Stimulated activated CD8-positive, alpha-beta memory T cell treated with anti-CD3 and anti-CD28 coated beads, Interleukin-15, amount 100 ng/mL, for 24 hours (primary cell): ENCODE data around the gene RRP1.

Experiments used
- DNase-seq: peaks from one replicate; pipeline ENCODE4 v3.0.0-alpha.2; 2020; ENCODE audit warnings: low read depth

RRP1 gene, protein sequence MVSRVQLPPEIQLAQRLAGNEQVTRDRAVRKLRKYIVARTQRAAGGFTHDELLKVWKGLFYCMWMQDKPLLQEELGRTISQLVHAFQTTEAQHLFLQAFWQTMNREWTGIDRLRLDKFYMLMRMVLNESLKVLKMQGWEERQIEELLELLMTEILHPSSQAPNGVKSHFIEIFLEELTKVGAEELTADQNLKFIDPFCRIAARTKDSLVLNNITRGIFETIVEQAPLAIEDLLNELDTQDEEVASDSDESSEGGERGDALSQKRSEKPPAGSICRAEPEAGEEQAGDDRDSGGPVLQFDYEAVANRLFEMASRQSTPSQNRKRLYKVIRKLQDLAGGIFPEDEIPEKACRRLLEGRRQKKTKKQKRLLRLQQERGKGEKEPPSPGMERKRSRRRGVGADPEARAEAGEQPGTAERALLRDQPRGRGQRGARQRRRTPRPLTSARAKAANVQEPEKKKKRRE

DNA sequence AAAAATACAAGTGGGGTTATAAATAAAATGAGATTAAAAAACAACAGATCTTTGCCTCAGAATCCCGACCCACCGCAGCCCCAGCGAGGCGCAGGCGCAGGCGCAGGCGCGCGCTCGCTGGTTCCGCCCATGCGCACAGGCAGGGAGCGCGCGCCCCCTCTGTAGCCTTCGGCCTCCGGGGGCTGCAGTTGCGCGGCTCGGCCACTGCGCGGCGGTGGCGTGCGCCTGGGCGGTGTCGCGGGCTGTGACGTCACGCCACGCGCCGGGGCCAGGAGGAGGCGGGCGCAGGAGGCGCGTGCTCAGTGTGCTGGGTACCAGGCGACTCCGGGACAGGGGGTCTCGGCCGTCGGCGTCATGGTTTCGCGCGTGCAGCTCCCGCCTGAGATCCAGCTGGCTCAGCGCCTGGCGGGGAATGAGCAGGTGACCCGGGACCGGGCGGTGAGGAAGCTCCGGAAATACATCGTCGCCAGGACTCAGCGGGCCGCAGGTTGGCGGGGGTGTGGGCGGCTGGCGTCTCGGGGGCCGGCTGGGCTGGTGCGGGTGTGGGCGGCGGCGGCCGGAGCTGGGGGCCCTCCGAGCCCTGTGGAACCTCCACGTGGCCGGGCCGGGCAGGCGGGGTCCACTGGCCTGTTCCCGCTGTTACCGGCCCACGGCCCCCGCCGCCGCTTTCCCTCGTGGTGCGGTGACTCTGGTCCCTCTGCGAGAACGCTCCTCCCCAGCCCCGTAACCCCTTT, at the start of gene RRP1:
Gene RRP1 (plus strand): TSS at position 302 of the 734 bp plus-strand sequence. CDS start 53 bp downstream, at position 355.
- peak; percentile 95 for DNase-seq

DNA sequence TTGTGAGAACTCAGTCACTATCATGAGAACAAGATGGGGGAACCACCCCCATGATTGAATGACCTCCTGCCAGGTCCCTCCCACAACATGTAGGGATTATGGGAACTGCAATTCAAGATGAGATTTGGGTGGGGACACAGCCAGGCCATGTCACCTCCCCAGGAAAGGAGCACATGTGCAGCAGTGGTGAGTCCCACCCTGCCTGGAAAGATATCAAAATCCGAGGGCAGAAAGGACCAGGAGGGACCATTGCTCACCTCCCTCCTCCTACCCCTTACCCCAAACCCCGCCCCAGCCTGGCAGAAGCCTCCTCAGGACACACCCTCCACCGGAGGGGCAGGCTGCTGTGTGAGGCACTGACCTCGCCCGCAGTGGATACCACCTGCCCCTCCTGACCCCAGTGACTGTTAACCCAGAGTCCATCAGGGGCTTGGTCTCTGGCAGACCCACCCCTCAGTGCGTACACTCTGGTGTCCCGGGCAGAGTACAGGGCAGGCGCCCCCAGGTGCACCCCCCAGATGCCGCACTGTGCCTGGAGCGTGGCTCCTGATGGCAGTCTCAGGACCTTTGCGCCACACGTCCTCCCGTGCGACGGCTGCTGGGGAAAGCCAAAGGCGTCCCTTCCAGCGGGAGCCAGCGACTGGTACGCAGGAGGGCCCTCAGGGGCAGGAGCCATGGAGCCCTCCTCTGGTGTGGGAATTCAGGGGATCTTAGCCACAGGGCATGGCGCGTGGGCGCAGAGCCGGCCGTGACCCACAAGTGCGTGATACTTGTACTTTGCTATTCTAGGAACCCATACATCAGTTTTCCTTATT, 49.5 kb upstream of the RRP1 start:
- no peak for DNase-seq

DNA sequence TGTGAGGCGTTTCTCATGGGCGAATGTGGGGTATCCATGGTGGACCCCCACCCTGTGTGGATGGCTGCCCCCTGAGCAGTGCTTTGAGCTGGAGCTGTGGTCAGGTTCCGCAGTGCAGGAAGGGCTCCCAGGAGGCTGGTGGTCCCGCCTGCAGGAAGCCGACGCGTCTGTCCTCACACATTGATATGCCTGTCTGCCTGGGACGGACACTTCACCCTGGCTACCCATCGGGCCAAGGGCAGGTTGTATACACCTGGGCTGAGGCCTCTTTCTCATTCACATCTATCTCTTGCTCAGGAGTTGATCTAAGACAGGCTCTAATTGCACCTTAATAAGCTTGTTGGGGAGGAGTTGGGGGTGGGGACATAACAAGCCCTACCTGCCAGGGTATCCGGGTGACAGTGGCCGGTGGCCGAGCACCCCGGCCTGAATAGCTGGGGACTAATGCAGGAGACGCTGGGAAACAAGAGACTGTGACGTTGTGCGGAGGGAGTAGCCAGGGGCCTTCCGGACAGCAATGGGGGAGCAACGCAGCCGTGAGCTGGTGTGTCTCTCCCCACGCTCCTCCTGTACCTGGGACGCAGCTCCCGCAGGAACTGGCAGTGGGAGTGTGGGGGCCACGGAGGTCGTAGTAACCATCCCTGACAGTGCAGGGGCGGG, 48.8 kb upstream of the RRP1 start:
- DNase-seq = no peak

DNA sequence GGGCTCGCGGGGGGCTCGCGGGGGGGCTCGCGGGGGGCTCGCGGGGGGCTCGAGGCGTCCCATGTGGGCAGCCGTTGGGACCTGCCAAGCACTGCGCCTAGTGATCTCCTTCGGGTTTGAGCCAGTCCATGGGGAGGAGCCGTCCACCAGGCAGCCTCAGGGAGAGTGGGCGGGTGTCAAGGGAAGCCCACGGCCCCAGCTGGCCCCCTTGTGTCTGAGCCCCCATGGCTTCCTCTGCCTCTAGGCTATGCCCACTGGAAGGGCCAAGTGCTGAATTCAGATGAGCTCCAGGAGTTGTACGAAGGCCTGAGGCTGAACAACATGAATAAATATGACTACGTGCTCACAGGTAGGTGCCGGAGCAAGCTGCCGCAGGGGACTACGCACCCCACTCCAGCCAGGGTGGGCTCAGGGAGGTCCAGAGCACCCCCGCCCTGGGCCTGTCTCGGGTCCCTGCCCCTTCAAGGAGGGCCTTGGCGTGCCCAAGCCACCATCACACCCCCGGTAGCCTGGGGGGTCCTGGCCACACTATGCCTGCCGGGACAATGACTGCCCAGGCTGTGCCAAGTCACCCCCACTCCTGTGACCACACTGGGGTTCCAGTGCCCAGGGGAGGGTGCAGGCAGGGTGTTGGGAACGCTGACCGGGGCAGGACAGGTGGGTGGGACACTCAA, 47.8 kb upstream of the RRP1 start:
- no peak for DNase-seq

DNA sequence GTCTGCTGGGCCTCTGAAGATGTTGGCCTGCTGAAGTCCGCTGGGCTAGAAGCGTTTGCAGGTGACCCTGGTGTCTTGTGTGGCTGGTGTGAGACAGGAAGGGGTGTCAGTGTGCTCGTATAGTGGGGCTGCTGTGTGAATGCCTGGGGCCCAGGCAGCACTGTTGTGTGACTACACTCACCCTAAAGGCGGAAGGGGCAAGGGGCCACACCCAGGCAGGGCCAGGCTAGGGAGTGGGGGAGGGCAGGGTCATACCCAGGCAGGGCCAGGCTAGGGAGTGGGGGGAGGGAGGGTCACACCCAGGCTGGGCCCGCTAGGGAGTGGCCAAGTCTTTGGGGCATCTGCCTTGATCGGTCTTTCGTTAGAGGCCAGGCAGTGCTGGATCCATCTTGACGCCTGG, 45.4 kb upstream of the RRP1 start:
- DNase-seq = no peak

DNA sequence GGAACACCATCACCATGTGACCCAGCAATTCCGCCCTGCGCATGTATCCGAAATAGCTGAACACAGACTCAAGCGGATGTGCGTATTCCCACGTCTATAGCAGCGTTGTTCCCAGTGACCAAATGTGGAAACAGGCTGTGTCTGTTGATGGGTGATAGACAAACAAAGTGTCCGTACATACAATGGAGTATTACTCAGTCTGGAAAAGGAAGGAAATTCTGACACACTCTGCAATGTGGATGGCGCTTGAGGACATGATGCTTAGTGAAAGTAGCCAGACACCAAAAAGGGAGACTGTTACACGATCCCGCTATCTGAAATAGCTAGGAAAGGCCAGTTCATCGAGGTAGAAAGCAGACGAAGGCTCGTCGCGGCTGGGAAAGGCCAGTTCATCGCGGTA, 44.7 kb upstream of the RRP1 start:
- DNase-seq = no peak

DNA sequence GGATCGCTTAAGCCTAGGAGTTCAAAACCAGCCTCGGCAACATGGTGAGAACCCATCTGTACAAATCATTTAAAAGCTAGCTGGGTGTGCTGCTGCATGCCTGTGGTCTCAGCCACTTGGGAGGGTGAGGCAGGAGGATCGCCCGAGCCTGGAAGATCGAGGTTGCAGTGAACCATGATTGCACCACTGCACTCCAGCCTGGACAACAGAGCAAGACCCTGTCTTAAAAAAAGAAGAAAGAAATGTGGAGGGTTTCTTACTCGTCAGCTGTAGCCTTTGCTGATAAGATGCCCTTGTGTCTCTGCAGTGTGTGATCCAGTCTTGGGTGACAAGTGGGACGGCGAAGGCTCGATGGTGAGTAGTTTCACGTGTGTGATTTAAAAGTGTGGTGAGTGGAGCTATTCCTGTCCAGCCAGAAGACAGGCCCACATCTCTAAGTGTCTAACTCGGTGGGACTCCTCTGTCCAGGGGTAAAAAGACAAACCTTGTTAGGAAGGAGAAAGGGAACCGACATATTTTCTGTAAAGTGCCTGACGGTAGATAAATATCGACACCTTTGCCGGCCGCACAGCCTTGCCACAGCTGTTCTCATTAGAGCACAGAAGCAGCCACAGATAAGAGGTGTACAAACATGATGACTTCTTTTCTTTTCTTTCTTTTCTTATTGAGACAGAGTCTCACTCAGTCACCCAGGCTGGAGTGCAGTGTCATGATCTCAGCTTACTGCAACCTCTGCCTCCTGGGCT, 43.4 kb upstream of the RRP1 start:
- no peak for DNase-seq

DNA sequence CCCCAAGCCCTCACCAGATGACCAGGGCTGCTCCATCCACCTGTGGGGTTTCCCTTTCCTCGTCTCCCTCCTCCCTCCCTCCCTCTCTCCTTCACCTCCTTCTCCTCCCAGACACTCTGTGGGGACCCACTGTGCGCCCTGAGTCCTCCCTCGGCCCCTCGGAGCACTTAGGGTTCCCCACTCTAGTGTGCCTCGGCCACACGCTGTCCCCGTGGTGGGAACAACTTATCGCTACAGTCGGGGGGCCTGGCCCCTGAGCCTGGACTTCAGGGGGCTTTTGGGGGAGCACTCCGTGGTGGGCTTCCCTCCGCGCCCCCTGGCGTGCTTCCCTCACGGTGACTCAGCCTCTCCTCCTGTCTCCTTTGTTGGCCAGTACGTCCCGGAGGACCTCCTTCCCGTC, 40.8 kb upstream of the RRP1 start:
- no peak for DNase-seq

DNA sequence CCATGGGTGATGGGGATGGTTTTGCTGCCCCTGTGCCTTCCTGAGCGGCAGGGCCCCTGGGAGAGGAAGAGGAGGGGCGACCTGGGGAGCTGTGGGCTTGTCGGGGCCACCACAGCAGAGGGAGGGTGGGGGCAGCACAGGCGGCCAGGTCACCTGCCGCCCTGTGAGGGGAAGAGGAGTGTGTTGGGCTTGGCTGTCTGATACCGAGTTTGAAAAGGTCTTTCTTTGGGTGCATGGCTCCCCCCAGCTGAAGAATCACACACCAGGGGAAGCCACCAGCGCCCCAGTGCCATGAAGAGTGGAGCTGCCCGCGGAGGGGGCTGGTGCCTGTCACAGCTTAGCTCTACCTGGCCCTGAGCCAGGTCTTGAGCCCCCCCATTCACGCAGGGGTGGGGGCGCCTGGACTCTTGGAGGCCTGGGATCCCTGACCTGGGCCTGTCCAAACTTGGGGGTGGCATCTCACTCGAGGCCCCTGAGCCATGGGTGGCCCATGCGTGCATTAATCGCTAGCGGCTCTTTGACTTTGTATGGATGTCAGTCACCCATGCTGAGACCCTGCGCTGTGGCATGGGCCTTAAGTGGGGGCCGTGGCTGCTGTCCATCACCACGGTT, 39.6 kb upstream of the RRP1 start:
- no peak for DNase-seq

DNA sequence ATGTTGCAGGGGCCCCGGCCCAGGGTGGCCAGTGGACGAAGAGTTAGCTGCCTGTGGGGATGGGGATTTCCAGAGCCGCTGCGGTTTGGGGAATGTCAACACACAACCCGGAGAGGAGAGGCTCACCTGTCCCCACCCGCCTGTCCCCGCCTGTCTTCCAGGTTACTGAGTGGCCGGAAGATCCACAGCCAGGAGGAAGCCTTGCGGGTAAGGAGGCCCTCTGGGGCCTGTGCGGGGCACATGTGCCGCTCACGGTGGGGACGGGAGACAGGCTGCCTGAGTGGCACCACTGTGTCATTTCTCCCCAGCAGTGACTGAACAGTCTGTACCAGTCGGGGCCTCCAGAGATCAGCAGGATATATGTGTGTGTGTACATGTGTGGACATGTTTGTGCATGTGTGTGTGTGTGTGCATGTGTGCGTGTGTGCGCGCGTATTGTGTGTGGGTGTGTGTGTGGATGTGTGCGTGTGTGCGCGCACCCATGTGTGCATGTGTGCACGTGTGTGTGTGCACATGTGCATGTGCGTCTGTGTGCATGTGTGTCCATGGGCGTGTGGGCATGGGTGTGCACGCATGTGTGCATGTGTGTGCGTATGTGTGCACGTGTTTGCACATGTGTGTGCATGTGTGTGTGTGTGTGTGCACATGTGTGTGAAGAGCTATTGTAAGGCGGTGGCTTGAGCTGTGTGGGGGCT, 38.9 kb upstream of the RRP1 start:
- DNase-seq = no peak

DNA sequence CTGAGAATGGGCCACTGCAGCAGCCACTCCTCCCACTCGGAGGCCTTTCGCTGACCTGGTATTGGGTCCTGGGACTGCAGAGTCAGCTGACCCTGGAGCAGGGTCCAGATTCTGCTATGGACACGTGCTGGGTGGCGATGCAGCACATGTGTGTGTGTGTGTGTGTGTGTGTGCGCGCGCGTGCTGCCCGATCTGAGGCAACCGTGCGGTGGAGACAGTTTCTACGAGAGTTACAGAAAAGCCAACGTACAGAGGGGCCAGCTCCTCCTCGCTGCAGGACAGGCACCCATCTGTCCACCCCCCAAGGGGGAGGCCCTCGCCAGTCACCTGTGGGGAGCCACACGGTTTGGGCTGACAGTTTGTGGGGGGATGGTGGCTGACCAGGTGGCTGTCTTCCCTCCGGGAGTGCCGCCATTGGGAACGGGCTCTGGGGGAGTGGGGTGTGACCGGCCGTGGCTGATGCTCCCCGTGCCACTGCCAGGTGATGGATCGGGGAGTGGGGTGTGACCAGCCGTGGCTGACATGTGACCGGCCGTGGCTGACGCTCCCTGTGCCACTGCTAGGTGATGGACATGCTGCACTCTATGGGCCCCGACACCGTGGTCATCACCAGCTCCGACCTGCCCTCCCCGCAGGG, 37.3 kb upstream of the RRP1 start:
- DNase-seq = no peak

DNA sequence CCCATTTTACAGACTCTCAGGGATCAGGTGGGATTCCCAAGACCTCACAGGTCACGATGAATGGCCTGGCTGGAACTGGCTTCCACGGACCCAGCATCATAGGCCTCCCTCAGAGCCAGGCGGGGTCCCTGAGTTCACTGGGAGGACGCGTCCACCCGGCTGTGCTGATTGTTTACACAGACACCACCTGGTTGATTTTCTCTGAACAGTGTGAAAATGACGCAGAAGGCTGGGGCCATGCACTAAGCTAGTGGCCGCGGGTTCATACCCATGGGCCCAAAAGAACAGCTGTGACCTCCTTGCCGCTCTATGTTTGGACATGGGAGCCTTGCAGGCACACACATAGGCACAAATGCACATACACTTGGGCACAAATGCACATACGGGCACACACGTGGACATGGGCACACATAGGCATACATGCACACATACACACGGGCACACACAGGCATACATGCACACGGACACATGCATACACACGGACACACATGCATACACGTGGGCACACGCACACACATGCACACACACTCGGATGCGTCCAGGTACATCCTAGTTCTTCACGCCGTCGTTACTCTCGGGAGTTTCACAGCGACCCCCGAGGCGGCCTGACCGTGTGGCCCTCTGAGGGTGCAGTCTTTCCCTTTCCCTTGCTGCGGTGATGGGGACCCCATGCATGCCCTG, 36.5 kb upstream of the RRP1 start:
- DNase-seq = no peak

DNA sequence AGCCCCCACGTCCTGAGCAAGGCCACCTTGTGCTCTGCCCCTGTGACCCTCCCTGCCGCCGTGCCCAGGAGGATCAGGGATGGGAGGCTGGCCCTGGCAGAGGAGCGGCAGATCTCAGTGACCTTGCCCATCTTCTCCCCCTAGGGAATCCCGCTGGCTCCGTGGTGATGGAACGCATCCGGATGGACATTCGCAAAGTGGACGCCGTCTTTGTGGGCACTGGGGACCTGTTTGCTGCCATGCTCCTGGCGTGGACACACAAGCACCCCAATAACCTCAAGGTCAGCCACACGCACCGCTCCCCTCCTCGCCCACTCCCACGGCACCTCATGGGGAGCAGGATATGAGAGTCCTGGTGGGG, 36.0 kb upstream of the RRP1 start:
- no peak for DNase-seq

DNA sequence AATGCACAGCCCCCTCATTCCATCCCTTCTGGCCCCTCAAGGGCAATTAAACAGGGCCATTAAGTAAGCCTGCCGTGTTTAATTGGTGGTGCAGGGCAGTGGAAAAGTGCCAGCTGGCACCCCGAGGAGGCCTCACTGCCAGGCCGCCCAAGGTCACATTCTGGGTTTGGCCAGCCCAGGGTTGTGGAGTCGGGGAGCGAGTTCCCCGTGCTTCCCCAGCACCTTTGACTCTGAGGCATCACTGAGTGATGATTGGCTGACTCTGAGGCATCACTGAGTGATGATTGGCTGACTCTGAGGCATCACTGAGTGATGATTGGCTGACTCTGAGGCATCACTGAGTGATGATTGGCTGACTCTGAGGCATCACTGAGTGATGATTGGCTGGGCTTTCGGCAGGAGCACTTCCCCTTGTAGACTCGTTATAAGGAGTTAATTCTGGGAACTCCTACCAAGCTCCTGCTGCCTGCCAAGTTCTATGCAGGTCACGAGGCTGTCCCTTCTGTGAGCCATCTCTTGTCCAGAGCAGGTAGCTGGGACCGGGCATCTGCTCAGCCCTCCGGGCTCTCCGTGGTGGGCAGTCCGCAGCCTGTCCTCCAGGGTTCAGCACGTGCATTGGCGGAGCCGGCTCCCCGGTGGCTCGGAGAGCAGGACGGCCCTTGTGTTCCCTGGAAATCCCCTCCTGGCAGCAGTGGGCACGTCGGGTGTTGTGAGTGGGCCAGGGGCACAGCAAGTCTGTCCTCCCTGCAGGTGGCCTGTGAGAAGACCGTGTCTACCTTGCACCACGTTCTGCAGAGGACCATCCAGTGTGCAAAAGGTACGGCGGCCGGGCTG, 34.2 kb upstream of the RRP1 start:
- no peak for DNase-seq

DNA sequence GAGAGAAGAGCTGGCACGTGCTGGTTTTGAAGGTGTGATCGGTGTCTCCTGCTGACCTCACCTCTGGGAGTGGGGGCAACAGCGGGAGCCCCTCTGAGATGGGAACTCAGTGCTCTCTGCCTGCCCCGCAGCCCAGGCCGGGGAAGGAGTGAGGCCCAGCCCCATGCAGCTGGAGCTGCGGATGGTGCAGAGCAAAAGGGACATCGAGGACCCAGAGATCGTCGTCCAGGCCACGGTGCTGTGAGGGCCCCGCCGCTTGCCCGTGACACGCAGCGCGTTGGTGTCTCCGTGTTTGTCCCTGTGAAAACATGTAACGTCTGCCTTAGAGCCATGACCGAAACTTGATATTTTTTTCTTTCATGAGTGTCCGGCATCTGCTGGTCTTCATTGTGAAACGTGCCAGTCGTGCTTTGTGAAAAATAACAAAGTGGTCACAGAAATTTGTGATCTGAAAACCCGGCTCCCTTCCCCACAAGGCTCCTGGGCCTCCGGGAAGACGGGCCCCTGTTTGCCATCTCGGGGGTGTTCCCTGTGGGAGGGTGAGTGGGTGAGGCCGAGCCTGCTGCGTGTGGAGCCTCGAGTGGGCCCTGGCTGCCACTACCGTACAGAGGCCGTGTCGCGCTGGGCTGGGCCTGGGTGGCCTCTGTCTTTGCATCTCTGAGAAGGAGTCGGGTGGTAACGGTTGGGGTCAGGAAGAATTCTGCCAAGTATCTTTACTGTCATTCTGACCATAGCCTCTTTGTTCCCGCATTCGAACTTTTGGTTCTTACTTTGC, 33.4 kb upstream of the RRP1 start:
- DNase-seq = no peak

DNA sequence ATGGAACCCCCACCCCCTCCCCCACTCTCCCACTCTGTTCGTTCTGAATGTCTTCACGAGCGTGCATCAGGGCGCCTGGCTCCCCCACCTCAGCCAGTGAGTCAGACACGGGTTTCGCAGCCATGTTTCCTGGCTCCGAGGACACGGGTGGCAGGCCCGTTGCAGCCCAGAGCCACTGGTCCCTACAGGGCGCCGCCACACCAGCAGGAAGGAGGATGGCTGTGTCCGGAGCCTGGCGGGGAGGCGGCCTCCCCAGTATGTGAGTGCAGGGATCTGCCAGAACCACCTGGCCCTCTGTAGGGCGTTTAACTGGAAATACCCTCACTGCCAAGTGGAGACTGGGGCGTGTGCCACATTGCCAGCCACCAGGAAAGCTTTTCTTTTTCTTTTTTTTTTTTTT, 31.8 kb upstream of the RRP1 start:
- no peak for DNase-seq

DNA sequence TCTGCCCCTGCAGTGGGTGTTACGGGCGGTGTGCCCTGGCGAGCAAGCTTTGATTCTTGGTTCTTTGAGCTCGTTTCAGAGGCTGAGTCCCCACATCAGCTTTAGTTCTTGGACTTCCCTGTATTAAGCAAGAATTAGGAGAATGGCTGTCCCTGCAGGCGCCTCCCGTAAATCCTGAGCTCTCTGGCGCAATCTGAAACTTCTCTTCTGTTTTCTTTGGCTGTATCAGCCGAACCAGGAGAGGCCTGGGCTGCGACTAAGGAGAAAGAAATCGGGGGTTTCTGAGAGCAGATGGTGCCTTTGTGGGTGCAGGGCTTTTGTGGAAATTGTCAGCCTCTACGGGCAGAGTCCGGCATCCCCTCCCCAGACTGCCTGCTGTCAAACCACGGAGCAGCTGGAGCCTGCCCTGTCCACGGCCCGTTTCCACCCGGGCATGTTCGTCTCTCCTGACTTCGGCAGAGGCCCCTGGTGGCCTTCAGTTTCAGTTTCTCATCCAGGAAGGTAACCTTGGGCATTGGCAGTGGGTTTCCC, 31.2 kb upstream of the RRP1 start:
- DNase-seq = no peak
